NCI-H460 (cell line): ENCODE results near the gene CDK14. TPM values are rescaled to one million over a fixed set of nuclear protein-coding genes. Genes with fewer than 3 reads are reported as not detected.

Experiments used
- DNase-seq: peaks from one replicate; pipeline ENCODE4 v3.0.0-alpha.2; 2016; ENCODE audit warnings: low read depth; ENCODE audit errors: extremely low read depth
- total RNA-seq: library from RNA; depleted of rRNA; stranded (reverse); fragments of >200 nt; shearing (Covaris generic); gene quantifications from 2 replicates; pipeline ENCODE4 v1.2.3, GENCODE V29; 2014

The CDK14 gene
- total RNA-seq, 1 experiment from 2014 or later: 0.94 TPM

- DNase-seq: no peak
Observed at GRCh38 chr7:90933041-90933440, 336.9 kb downstream of the CDK14 start.

DNA sequence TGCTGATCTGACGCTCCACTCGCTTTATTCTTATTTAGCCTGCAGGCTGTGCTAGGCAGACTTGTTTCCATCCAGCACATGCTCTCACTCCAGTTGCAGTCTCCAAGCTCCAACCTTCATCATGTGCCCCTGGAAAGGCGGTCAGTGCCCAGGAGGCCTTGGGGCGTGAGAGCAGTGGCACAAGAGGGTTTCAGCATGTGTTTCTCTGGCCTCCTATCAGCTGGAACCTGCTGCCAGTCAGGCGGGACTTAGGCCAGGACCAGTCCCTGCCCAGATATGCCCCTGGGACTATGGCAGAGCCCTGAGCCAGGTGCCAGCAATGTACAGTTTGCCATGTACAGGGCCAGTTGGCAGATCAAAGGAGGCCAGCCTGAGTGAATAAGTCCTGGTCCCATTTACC, 337.9 kb downstream of the CDK14 start:
- no peak for DNase-seq

DNA sequence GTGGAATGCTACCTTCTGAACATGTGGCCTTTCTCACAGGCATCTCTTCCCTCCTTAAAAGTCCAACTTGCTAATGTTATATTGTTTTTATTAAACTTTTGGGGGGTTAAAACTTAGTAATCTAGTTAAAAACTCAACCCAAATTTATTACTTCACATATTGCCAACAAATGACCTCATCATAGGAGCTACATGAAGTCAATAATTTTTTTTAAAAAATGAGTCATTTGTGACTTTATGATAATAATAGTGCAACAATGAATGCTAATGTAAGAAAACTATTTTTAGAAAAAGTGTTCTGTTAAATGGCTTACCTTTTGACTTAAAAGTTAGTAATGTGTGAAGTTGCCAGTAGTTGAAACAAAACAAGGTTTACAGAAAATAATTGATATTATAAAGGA, 342.2 kb downstream of the CDK14 start:
- DNase-seq: no peak

- DNase-seq: no peak
Observed at GRCh38 chr7:90939666-90940065, 343.5 kb downstream of the CDK14 start.

GRCh38 chr7:90944021-90944420, 347.9 kb downstream of the CDK14 start:
- no peak for DNase-seq

- DNase-seq: no peak
Observed at GRCh38 chr7:90945104-90945787, 349.1 kb downstream of the CDK14 start.

DNA sequence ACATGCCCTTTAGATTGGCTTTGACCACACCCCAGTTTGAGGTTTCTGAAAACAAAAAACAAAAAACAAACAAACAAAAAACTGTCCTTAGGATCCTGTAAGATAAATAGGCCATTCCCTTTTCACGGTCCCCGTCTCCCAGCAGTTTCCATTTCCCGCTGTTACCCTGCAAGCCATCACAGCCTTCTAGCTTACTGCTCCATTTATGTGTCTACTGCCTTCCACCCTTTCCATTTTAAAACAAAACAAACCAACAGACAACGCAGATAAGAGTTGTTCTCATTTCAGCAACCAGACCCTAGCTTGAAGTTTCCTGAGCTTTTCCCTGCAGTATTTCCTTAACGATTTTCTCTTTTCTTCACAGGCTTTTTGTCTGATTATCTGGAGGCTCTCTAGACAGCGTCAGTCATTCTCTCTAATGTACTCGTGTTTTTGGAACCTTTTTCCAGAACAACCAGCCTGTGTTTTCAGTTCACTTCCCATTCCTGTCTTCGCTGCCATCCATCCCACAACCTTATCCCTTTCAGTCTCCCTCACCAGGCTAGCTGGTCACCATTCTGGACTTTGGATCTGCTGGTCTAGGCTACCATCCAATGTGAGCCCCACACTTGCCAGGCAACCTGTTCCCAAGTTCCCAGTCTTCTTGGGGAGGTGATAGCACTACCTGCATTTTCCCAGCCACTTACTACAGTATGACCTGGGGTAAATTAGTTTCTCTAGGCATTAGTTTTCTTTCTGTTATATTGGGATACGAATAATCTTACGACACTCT, 350.8 kb downstream of the CDK14 start:
- no peak for DNase-seq

DNA sequence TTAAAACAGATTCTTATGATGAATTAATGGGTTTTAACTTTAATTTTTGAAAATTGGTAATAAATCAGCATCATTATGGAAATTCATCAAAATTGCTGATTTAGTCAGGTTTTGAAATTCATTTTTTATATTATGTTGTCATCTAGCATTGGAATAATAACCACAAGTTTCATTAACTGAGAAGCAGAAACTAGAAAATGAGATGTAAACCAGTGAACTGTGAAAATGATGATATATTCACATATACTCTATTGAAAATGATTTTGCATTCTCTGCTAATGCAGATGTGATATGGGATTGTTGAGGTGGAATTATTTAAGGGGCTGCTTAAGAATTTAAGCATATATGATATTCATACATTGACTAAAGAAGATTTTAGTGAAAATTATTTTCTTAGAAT, 352.0 kb downstream of the CDK14 start:
- DNase-seq: no peak

- DNase-seq: no peak
Observed at GRCh38 chr7:90951229-90951628, 355.1 kb downstream of the CDK14 start.

DNA sequence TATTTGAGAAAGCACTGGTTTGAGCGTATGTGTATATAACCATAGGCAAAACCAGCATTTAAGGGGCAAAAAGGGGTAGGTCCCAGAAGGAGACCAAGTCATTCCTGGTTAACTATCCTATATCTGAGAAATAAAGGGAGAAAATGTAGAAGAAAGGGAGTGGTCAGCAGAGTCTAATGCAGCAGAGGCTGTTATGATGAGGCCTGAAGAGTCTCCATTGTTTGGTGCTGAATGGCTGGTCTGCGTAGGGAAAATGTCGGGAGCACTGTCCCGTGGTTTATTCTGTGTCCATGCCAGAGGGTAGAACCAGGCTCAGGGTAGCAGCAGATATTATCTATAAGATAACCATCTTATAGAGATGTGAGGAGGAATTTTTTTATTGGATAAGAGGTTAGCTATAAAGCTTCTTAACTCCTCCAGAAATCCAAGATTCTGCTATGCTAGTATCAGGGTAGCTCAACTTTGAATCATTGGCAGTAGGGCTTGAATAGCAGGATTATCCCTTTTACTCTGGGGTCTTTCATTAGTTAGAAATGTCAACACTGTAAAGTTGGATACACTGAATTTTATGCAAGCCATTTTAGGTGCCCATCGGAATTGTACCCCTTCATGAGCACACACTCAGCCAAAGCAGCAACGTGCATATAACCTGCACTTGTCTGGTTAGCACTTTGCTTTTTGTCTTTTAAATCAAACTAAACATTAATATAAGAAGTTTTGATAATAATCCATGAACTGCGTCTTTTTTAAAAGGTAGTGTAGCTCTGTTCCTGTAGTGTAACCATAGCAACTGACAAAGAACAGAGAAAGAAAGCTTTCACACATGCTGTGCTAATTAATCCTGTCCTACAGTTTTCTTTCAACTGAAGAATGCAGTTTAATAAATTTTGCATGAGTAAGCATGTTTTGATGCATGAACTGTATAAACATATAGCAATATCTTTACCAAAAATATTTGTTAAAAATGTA, 356.1 kb downstream of the CDK14 start:
- no peak for DNase-seq

DNA sequence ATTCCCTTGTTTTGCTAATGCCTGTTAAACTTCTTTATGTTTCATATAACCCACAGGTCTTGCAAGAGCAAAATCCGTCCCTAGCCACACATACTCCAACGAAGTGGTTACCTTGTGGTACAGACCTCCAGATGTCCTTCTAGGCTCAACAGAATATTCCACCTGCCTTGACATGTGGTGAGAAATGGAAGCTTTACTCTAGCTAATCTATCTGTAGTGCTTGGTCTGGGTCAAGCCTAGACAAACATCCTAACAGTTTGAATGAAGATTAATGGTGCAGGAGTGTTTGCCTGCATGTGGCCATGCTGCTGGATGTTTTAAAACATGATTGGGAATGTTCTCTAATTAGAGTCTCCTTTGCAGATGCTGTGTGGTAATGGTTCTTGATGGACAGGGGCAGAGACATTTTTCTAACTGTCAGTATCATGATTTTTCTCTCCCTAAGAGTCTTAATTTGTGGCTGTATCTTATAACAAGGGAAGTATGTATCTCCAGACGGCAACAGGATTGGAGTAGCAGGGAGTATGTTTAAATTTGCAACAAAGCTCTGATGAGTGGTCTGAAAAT, 359.6 kb downstream of the CDK14 start:
- DNase-seq: no peak

DNA sequence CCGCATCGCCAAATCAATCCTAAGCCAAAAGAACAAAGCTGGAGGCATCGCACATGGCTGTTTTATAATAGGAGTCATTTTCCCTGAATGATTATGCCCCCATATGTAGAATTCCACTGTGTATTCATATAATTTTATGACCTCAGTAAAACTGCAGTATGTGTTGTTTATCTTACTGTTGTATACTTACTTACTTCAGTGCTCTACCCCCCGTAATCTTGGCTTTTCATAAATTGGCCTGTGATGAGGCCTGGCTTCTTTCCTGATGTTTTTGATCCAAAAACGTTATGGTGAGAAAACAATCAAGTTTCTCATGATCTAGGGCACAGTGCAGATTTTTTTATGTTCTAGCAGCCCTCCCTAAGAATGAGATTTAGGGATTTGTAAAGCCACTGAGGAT, 361.8 kb downstream of the CDK14 start:
- no peak for DNase-seq

DNA sequence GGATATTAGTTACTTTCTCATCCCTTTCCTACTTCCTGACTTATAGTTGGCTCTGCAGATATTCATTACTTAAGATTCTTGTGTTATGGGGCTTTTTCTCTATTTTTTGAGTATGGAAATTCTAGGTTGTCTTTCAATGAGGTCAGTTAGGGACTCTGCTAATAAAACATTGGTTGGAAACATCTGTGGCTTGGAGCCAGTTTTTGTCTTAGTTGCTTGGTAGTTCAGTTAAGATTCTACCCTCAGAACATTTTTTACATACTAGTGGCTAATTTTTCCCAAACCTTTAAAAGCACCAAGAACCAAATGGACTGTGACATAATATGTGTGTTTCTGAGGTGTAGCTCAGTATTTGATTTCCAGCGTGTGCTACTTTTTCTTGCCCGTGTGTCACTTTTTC, 362.5 kb downstream of the CDK14 start:
- no peak for DNase-seq

- no peak for DNase-seq
Observed at GRCh38 chr7:90961037-90961725, 365.1 kb downstream of the CDK14 start.

DNA sequence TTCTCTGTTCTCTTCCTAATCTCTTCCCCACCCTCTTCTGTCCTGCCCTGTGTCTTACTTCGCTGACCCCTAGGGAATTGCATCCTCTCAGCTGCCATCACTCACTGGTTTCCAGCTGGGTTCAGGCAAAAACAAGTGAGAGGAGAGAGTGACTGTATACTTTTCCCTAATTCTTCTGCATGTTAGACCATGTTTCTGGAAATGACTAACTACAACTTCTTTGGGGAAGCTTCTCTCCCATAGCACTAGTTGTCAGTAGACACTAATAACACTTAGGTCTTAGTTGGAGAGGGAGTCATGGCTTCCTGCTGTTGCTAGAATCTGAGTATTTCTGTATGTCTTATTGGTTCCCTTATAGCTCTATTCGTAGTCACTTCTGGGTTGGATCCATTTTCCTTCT, 369.1 kb downstream of the CDK14 start:
- no peak for DNase-seq

DNA sequence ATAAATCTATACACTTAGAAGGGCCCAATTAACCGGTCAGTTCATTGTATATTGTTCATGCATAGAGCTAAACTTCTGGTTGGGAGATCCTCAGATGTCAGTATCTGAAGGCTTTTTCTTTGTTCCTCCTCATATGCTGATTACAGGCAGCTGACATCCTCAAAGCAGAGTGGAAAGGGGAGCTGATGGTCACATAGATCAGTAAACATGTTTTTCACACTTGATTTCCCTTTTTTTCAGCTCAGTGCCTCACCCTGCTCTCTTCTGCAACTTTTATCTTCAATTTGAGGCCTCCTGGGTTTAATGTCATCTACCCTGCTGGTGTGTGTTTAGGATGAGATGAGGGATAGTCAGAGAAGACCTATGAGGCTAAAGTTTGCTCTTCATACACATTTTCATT, 370.2 kb downstream of the CDK14 start:
- DNase-seq: no peak

GRCh38 chr7:90968871-90969270, 372.8 kb downstream of the CDK14 start:
- DNase-seq: no peak

- no peak for DNase-seq
Observed at GRCh38 chr7:90972906-90973550, 376.9 kb downstream of the CDK14 start.

GRCh38 chr7:90977056-90977455, 380.9 kb downstream of the CDK14 start:
- DNase-seq: no peak

DNA sequence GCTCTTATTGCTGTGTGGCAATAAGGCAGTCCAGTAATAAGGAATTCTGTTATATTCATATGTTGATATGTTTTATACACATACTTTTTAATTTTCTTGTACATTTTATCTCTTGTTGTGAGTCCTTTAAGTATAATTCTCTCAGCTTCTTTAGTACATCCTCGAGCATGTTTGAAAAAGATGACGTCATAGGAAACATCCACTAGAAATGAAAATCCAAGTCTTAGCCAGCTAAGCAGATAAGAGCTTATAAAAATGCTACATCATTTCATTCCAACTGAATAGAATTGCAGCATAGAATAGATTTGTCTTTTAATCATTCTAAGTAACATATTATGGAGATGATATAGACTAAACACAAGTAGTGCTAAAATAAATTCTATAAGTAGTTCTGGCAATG, 384.4 kb downstream of the CDK14 start:
- no peak for DNase-seq
